HepG2 (cell line): ENCODE measurements around the gene SYP. TPM values are rescaled to one million over a fixed set of nuclear protein-coding genes. Genes with fewer than 3 reads are reported as not detected.

Experiments
- BRCA1 ChIP-seq: sonication (generic); formaldehyde crosslinking; IDR thresholded peaks from 2 replicates; pipeline ENCODE4 v1.4.0; 2020; ENCODE audit warnings: missing genetic modification reagents
- FOSL2 ChIP-seq: sonication (generic); formaldehyde crosslinking; IDR thresholded peaks from 2 replicates; pipeline ENCODE4 v1.4.0; 2020; ENCODE audit warnings: missing genetic modification reagents
- JUND ChIP-seq: sonication (generic); formaldehyde crosslinking; IDR thresholded peaks from 2 replicates; pipeline ENCODE4 v1.8.0; 2022; ENCODE audit warnings: mild to moderate bottlenecking, missing genetic modification reagents
- MAZ ChIP-seq, 2 experiments: sonication (generic) in 1 of 2; formaldehyde crosslinking in 1 of 2; IDR thresholded peaks; 2 replicates each; pipeline versions ENCODE4 v1.5.0 to v1.6.1; 2012 to 2020; ENCODE audit warnings: low read depth in 2 of 2, mild to moderate bottlenecking in 2 of 2, borderline replicate concordance in 1 of 2, improper control_type of control experiment in 1 of 2, low read length in 1 of 2, missing genetic modification reagents in 1 of 2, moderate library complexity in 1 of 2
- MEF2D ChIP-seq: sonication (generic); formaldehyde crosslinking; IDR thresholded peaks from 2 replicates; pipeline ENCODE4 v1.5.1; 2020; ENCODE audit warnings: mild to moderate bottlenecking, missing genetic modification reagents
- NFKB2 ChIP-seq: sonication (generic); formaldehyde crosslinking; IDR thresholded peaks from 2 replicates; pipeline ENCODE4 v1.4.0; 2020; ENCODE audit warnings: missing genetic modification reagents, borderline replicate concordance
- NR3C1 ChIP-seq: sonication (generic); formaldehyde crosslinking; IDR thresholded peaks from 2 replicates; pipeline ENCODE4 v1.4.0; 2020; ENCODE audit warnings: missing genetic modification reagents
- POLR2AphosphoS2 ChIP-seq: IDR thresholded peaks from 2 replicates; pipeline ENCODE4 v1.6.1; 2011; ENCODE audit warnings: low read depth, low read length, improper control_type of control experiment
- RBM39 ChIP-seq: fragments of 200-400 bp; formaldehyde crosslinking; IDR thresholded peaks from one replicate; pipeline ENCODE4 v1.6.1; 2018; ENCODE audit warnings: antibody characterized with exemption, mild to moderate bottlenecking, low read depth, low read length; ENCODE audit not compliant: poor library complexity, severe bottlenecking
- ZFX ChIP-seq: sonication (generic); formaldehyde crosslinking; IDR thresholded peaks from 2 replicates; pipeline ENCODE4 v1.4.0; 2020; ENCODE audit warnings: mild to moderate bottlenecking, low read depth, missing genetic modification reagents, moderate library complexity
- ZNF30 ChIP-seq: sonication (generic); formaldehyde crosslinking; IDR thresholded peaks from 2 replicates; pipeline ENCODE4 v1.5.0; 2020; ENCODE audit warnings: mild to moderate bottlenecking, missing genetic modification reagents
- ZNF484 ChIP-seq: sonication (generic); formaldehyde crosslinking; IDR thresholded peaks from 2 replicates; pipeline ENCODE4 v1.5.1; 2020; ENCODE audit warnings: mild to moderate bottlenecking, low read depth, missing genetic modification reagents, borderline replicate concordance
- ZNF567 ChIP-seq: sonication (generic); formaldehyde crosslinking; IDR thresholded peaks from 2 replicates; pipeline ENCODE4 v1.8.1; 2023; ENCODE audit warnings: mild to moderate bottlenecking, missing genetic modification reagents, borderline replicate concordance
- ZSCAN30 ChIP-seq: sonication (generic); formaldehyde crosslinking; IDR thresholded peaks from 2 replicates; pipeline ENCODE4 v1.5.0; 2020; ENCODE audit warnings: mild to moderate bottlenecking, missing genetic modification reagents
- ZZZ3 ChIP-seq: sonication (generic); formaldehyde crosslinking; IDR thresholded peaks from 2 replicates; pipeline ENCODE4 v1.4.0; 2020; ENCODE audit warnings: missing genetic modification reagents, mild to moderate bottlenecking, borderline replicate concordance
- polyA plus RNA-seq, 8 experiments: library from polyadenylated mRNA; depleted of rRNA in 3 of 8; stranded (reverse) in 7 of 8; unstranded in 1 of 8; fragments of >200 nt; fragmentation: Illumina TruSeq in 4 of 8; extraction: Trizol in 4 of 8; gene quantifications; 2 replicates each; pipeline versions ENCODE4 v1.2.1 to v1.2.3, GENCODE V29; 2011 to 2016; ENCODE audit warnings: low read depth in 4 of 8, missing spikeins in 1 of 8, mixed read lengths in 1 of 8; ENCODE audit not compliant: insufficient read depth in 1 of 8
- total RNA-seq, 5 experiments: library from RNA; depleted of rRNA; stranded (reverse); fragments of >200 nt; fragmentation: Illumina TruSeq; extraction: Trizol; gene quantifications; 2 replicates each; pipeline ENCODE4 v1.2.3, GENCODE V29; 2016; ENCODE audit warnings: low read depth in 1 of 5
- TF ChIP-seq, protein P1 (sequence below): sonication (generic); formaldehyde crosslinking; IDR thresholded peaks from 2 replicates; pipeline ENCODE4 v1.4.0; 2020; ENCODE audit warnings: missing genetic modification reagents, borderline replicate concordance
- TF ChIP-seq, protein P2 (sequence below): sonication (generic); formaldehyde crosslinking; IDR thresholded peaks from 2 replicates; pipeline ENCODE4 v1.8.1; 2023; ENCODE audit warnings: mild to moderate bottlenecking, moderate library complexity, missing genetic modification reagents
- TF ChIP-seq, protein P3 (sequence below): sonication (generic); formaldehyde crosslinking; IDR thresholded peaks from 2 replicates; pipeline ENCODE4 v1.4.0; 2020; ENCODE audit warnings: missing genetic modification reagents
- TF ChIP-seq, protein P4 (sequence below): sonication (generic); formaldehyde crosslinking; IDR thresholded peaks from 2 replicates; pipeline ENCODE4 v1.9.0; 2021; ENCODE audit warnings: missing genetic modification reagents, mild to moderate bottlenecking, borderline replicate concordance

Gene SYP
- total and polyA plus RNA-seq, 2 of the 13 experiments (the other 11 are each of a cell fraction or from before 2014, with no cell fraction given) = 2.0 to 2.5 TPM

DNA sequence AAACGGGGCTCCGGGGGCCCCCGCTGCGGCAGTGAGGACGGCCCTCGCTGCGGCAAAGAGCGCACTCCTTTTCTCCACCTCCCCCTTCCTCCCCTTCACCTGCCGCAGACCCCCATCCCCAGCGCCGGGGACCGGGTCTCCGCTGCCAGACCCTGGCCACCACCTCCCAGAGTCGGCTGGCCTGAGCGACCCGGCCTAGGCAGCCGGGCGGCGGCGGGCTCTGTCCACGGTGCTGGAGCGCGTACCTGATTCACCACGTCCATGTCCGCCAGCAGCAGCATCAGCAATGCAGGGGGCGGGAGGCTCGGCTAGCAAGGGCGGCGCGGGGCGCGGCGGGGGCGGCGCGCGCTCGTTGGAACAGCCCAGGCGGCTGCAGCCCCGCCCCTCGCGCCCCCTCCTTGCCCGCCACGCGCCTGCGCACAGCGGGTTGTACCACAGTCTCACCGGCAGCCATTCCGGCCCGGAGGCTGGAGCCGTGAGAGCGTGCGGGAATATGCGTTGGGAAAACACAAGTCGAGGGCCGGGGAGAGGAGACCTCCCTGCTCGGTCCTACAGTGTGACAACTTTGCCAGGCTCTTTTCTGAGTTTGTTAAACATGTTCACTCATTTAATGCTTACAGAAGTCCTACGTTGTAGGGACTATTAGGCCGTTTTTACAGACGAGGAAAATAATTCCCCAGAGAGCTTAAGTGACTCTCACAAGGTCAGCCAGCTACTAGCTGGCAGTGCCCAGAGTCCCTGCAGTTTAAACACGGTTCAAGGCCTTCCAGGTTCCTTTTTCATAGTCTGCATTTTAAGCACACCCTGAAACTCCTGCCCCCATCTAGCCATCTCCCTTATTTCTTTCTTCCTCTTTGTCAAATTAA lies at the start of gene SYP (continued):
- TF ChIP-seq, protein P1, sequence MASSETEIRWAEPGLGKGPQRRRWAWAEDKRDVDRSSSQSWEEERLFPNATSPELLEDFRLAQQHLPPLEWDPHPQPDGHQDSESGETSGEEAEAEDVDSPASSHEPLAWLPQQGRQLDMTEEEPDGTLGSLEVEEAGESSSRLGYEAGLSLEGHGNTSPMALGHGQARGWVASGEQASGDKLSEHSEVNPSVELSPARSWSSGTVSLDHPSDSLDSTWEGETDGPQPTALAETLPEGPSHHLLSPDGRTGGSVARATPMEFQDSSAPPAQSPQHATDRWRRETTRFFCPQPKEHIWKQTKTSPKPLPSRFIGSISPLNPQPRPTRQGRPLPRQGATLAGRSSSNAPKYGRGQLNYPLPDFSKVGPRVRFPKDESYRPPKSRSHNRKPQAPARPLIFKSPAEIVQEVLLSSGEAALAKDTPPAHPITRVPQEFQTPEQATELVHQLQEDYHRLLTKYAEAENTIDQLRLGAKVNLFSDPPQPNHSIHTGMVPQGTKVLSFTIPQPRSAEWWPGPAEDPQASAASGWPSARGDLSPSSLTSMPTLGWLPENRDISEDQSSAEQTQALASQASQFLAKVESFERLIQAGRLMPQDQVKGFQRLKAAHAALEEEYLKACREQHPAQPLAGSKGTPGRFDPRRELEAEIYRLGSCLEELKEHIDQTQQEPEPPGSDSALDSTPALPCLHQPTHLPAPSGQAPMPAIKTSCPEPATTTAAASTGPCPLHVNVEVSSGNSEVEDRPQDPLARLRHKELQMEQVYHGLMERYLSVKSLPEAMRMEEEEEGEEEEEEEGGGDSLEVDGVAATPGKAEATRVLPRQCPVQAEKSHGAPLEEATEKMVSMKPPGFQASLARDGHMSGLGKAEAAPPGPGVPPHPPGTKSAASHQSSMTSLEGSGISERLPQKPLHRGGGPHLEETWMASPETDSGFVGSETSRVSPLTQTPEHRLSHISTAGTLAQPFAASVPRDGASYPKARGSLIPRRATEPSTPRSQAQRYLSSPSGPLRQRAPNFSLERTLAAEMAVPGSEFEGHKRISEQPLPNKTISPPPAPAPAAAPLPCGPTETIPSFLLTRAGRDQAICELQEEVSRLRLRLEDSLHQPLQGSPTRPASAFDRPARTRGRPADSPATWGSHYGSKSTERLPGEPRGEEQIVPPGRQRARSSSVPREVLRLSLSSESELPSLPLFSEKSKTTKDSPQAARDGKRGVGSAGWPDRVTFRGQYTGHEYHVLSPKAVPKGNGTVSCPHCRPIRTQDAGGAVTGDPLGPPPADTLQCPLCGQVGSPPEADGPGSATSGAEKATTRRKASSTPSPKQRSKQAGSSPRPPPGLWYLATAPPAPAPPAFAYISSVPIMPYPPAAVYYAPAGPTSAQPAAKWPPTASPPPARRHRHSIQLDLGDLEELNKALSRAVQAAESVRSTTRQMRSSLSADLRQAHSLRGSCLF = no peak
- peak; percentile 65; the same call in 1 of the 2 replicates for TF ChIP-seq ZNF30 (CRISPR knock-in tag)
- TF ChIP-seq POLR2AphosphoS2 = no peak
- TF ChIP-seq, protein P2, sequence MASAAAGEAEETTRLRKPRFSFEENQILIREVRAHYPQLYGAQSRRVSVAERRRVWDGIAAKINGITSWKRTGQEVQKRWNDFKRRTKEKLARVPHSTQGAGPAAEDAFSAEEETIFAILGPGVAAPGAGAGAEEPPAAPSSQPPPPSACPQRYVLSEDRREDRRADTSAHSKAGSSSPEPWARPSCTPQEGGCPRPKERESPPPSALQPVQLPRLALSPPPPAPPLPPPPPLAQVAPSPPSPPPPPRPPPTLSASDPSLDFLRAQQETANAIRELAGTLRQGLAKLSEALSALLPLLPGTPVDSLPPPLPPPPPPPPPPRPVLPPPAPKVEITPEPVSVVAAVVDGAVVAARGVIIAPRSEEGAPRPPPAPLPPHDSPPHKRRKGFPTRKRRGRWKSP (CRISPR knock-in tag) = no peak
- no peak for TF ChIP-seq MEF2D (CRISPR knock-in tag)
- TF ChIP-seq, protein P3, sequence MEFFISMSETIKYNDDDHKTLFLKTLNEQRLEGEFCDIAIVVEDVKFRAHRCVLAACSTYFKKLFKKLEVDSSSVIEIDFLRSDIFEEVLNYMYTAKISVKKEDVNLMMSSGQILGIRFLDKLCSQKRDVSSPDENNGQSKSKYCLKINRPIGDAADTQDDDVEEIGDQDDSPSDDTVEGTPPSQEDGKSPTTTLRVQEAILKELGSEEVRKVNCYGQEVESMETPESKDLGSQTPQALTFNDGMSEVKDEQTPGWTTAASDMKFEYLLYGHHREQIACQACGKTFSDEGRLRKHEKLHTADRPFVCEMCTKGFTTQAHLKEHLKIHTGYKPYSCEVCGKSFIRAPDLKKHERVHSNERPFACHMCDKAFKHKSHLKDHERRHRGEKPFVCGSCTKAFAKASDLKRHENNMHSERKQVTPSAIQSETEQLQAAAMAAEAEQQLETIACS = peak; percentile 47; the same call in 1 of the 2 replicates
- TF ChIP-seq, protein P4, sequence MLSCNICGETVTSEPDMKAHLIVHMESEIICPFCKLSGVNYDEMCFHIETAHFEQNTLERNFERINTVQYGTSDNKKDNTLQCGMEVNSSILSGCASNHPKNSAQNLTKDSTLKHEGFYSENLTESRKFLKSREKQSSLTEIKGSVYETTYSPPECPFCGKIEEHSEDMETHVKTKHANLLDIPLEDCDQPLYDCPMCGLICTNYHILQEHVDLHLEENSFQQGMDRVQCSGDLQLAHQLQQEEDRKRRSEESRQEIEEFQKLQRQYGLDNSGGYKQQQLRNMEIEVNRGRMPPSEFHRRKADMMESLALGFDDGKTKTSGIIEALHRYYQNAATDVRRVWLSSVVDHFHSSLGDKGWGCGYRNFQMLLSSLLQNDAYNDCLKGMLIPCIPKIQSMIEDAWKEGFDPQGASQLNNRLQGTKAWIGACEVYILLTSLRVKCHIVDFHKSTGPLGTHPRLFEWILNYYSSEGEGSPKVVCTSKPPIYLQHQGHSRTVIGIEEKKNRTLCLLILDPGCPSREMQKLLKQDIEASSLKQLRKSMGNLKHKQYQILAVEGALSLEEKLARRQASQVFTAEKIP (CRISPR knock-in tag) = no peak
- peak; percentile 81 for TF ChIP-seq MAZ (IDR thresholded peaks at IDR 0.05; ENCODE audit: borderline replicate concordance, low read depth, low read length)
- peak; percentile 93 for TF ChIP-seq MAZ (CRISPR knock-in tag; IDR thresholded peaks at IDR 0.05; ENCODE audit: low read depth)
- TF ChIP-seq FOSL2 (CRISPR knock-in tag) = peak; percentile 64
- TF ChIP-seq RBM39 = no peak
- TF ChIP-seq BRCA1 (CRISPR knock-in tag) = 0 out of 2 replicates have a peak, but pooled peaks have one; percentile 71
- TF ChIP-seq JUND (CRISPR knock-in tag) = peak; percentile 32; the same call in 1 of the 2 replicates
- no peak for TF ChIP-seq ZNF484
- TF ChIP-seq ZSCAN30 (CRISPR knock-in tag) = no peak
- peak; percentile 69 for TF ChIP-seq ZFX (CRISPR knock-in tag)
- peak; percentile 34; the same call in 1 of the 2 replicates for TF ChIP-seq ZZZ3 (CRISPR knock-in tag)
- TF ChIP-seq ZNF567 (CRISPR knock-in tag) = 0 out of 2 replicates have a peak, but pooled peaks have one; percentile 35
- peak; percentile 95; the same call in 1 of the 2 replicates for TF ChIP-seq NFKB2 (CRISPR knock-in tag)
- TF ChIP-seq NR3C1 = no peak
